Measurements from ENCODE around the gene NSUN6. TPM values are rescaled to one million over a fixed set of nuclear protein-coding genes. Genes with fewer than 3 reads are reported as not detected.

The NSUN6 gene
- total RNA-seq, 1 experiment from 2014 or later, result 29.0 TPM

DNA sequence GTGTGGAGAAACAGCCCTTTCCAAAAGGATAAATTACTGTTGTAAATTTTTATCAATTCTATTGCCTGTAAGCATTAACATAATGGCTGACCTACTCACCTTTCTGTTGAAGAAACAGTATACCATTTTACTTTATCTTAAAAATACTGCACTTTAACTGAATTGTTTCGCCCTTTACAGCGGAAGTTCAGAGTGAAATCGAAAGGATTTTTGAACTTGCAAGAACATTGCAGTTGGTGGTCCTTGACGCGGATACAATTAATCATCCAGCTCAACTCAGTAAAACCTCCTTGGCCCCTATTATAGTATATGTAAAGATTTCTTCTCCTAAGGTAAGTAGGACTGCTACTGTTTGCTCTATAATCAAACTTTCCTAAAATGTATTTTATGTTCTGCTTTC, 117.5 kb downstream of the NSUN6 start:
- Histone ChIP-seq H3K4me1 (ENCODE audit: low read length) (no peaks in the 10 kb centered on the region), H3K9me3 (ENCODE audit: low read length) (no peaks in the 10 kb centered on the region), H3K79me2 (ENCODE audit: low read length) (no peaks in the 10 kb centered on the region), H3K4me3 (ENCODE audit: low read length) (no peak overlapping the region), H3K4me2 (ENCODE audit: low read depth, low read length, poor library complexity, severe bottlenecking) (no peak overlapping the region), H4K20me1 (ENCODE audit: insufficient read depth, low read depth, low read length) (no peaks in the 10 kb centered on the region), H3K9me2 (replicated peaks; ENCODE audit: insufficient read depth, low read length) (no peaks in the 10 kb centered on the region), H3K9ac (ENCODE audit: low read length) (no peak overlapping the region), H3K36me3 (ENCODE audit: insufficient read depth, low read length) (peaks cover 12% of the 10 kb centered on the region), H3K27me3 (ENCODE audit: low read length) (no peaks in the 10 kb centered on the region), H3K27ac (ENCODE audit: low read length) (no peak overlapping the region), H2AFZ (ENCODE audit: low read length) (no peak overlapping the region)
- DNase-seq, result no peak

DNA sequence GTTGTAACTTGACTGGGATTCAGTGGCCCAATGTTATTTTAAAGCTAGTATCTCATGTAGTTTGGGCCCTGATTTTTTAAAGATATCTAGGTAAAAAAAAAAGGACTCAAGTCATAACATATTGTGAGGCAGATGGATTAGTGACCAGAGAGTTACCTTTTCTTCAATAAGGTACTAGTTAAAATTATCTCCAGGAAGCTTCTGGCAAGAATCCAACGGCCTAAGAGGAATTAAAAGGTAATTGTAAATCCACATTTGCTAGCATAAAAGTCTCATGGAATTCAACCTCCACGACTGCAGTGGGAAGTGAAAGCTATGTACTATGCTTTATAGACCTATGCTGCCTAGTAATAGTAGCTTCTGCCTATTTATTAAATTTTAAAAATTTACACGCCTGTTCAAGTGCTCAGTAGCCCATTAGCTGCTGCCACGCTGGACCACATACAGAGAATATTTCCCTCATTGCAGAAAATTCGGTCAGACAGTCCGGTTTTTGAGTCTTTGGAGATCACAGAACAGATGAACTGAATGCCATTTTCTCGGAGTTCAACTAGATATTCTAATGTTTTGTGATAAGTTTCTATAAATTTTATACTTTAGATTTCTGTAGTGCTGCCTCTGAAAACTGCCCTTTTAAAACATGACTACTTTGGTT, 118.4 kb downstream of the NSUN6 start:
- Histone ChIP-seq H3K4me3 (ENCODE audit: low read length) (no peak overlapping the region), H3K27ac (ENCODE audit: low read length) (no peak overlapping the region), H3K79me2 (ENCODE audit: low read length) (no peaks in the 10 kb centered on the region), H3K4me1 (ENCODE audit: low read length) (no peaks in the 10 kb centered on the region), H2AFZ (ENCODE audit: low read length) (no peak overlapping the region), H4K20me1 (ENCODE audit: insufficient read depth, low read depth, low read length) (no peaks in the 10 kb centered on the region), H3K27me3 (ENCODE audit: low read length) (no peaks in the 10 kb centered on the region), H3K4me2 (ENCODE audit: low read depth, low read length, poor library complexity, severe bottlenecking) (no peak overlapping the region), H3K36me3 (ENCODE audit: insufficient read depth, low read length) (peaks cover 12% of the 10 kb centered on the region), H3K9me2 (replicated peaks; ENCODE audit: insufficient read depth, low read length) (no peaks in the 10 kb centered on the region), H3K9ac (ENCODE audit: low read length) (no peak overlapping the region), H3K9me3 (ENCODE audit: low read length) (no peaks in the 10 kb centered on the region)
- no peak for DNase-seq

DNA sequence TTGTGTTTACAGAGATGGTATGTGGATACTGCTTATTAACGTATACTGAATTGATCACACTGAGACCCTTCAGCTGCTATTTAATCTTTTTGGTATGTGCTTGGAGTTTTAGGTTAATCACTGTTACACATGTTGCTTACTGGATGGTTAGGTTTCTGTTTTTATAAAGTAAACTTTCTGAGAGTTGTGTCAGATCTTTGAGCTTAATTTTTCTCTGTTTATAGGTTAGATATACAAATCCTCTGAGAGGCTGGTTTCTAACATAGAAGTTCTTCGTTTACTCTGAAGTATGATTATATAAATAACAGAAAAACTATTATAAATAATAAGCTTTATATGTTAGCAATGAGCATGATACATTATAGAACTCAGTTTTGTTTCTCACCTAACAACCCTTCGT, 123.1 kb downstream of the NSUN6 start:
- Histone ChIP-seq H3K4me3 (ENCODE audit: low read length) (no peak overlapping the region), H3K9ac (ENCODE audit: low read length) (no peak overlapping the region), H4K20me1 (ENCODE audit: insufficient read depth, low read depth, low read length) (no peaks in the 10 kb centered on the region), H3K9me2 (replicated peaks; ENCODE audit: insufficient read depth, low read length) (no peaks in the 10 kb centered on the region), H3K9me3 (ENCODE audit: low read length) (no peaks in the 10 kb centered on the region), H3K27me3 (ENCODE audit: low read length) (no peaks in the 10 kb centered on the region), H3K4me2 (ENCODE audit: low read depth, low read length, poor library complexity, severe bottlenecking) (no peak overlapping the region), H3K4me1 (ENCODE audit: low read length) (no peaks in the 10 kb centered on the region), H3K27ac (ENCODE audit: low read length) (no peak overlapping the region), H3K79me2 (ENCODE audit: low read length) (no peaks in the 10 kb centered on the region), H2AFZ (ENCODE audit: low read length) (no peak overlapping the region), H3K36me3 (ENCODE audit: insufficient read depth, low read length) (peaks cover 12% of the 10 kb centered on the region)
- DNase-seq, result no peak

DNA sequence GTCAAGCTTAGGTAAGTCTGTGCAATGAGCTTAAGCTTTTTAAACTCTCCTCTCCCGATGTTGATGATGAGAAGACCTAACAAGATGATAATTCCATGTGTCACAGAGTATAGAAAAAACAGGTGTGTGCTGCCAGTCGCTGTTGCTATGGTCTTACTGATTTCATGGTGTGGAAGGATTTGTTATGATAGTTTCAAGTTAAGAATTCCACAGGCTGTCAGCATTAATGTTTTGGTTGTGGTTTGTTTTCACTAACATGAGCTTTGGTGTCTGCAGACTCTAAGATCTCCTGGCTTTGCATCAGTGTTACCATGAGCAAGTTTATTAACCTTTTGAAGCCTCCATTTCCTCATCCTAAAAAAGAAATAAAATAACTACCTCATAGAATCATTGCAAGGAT, 123.7 kb downstream of the NSUN6 start:
- H3K4me2 ChIP-seq (ENCODE audit: low read depth, low read length, poor library complexity, severe bottlenecking), result no peak overlapping the region
- H3K4me3 ChIP-seq (ENCODE audit: low read length), result no peak overlapping the region
- H3K9ac ChIP-seq (ENCODE audit: low read length), result no peak overlapping the region
- no peaks in the 10 kb centered on the region for H3K27me3 ChIP-seq (ENCODE audit: low read length)
- H3K27ac ChIP-seq (ENCODE audit: low read length), result no peak overlapping the region
- no peaks in the 10 kb centered on the region for H3K9me2 ChIP-seq (replicated peaks; ENCODE audit: insufficient read depth, low read length)
- no peaks in the 10 kb centered on the region for H4K20me1 ChIP-seq (ENCODE audit: insufficient read depth, low read depth, low read length)
- H3K79me2 ChIP-seq (ENCODE audit: low read length), result no peaks in the 10 kb centered on the region
- H3K4me1 ChIP-seq (ENCODE audit: low read length), result no peaks in the 10 kb centered on the region
- no peak for DNase-seq
- no peak overlapping the region for H2AFZ ChIP-seq (ENCODE audit: low read length)
- peaks cover 12% of the 10 kb centered on the region for H3K36me3 ChIP-seq (ENCODE audit: insufficient read depth, low read length)
- H3K9me3 ChIP-seq (ENCODE audit: low read length), result no peaks in the 10 kb centered on the region

DNA sequence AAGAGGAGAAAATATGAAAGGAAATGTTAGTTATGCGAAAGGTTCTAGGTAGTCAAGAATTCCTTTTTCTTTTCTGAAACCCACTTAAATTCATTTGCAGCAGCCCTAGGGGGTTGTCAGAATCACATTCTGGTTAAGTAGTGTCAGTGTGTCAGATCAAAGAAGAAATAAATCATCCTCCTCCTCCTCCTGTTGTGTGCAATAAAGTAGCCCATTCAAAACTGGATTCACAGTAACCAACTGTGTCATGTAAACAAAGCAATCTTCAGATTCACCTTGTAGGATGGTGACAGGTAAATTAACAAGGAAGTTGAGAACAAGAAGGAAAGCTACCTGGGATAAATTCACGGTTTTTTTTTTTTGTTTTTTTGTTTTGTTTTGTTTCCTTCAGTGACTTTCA, 127.5 kb downstream of the NSUN6 start:
- H4K20me1 ChIP-seq (ENCODE audit: insufficient read depth, low read depth, low read length), result no peaks in the 10 kb centered on the region
- H3K9me2 ChIP-seq (replicated peaks; ENCODE audit: insufficient read depth, low read length), result peaks cover 5% of the 10 kb centered on the region; the same call in 1 of the 2 replicates
- no peaks in the 10 kb centered on the region for H3K4me1 ChIP-seq (ENCODE audit: low read length)
- H3K27me3 ChIP-seq (ENCODE audit: low read length), result no peaks in the 10 kb centered on the region
- no peaks in the 10 kb centered on the region; the same call in 1 of the 2 replicates for H3K36me3 ChIP-seq (ENCODE audit: insufficient read depth, low read length)
- H3K4me3 ChIP-seq (ENCODE audit: low read length), result no peak overlapping the region
- H3K9ac ChIP-seq (ENCODE audit: low read length), result no peak overlapping the region
- no peaks in the 10 kb centered on the region for H3K79me2 ChIP-seq (ENCODE audit: low read length)
- no peak overlapping the region for H2AFZ ChIP-seq (ENCODE audit: low read length)
- H3K4me2 ChIP-seq (ENCODE audit: low read depth, low read length, poor library complexity, severe bottlenecking), result no peak overlapping the region
- DNase-seq, result no peak
- H3K9me3 ChIP-seq (ENCODE audit: low read length), result no peaks in the 10 kb centered on the region
- H3K27ac ChIP-seq (ENCODE audit: low read length), result no peak overlapping the region

DNA sequence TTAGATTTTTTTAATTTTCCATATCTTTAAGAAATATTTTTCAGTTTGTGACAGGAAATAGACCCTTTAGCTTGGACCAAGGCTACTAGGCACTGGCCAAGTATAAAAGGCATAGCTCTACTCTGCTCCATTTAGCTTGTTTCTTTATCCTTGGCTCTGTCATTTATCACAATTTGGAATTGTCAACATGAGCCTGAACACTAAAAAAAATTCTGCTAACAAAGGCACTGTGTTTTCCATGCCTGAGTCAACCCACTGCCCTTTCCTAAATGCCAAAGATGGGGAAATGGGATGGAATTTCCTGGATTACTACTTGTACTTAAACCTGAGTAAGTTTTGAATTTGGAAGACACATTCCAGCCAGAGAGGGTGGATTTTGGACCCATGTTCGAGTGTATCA, 128.4 kb downstream of the NSUN6 start:
- no peaks in the 10 kb centered on the region for H3K4me1 ChIP-seq (ENCODE audit: low read length)
- no peak for DNase-seq
- peaks cover 5% of the 10 kb centered on the region; the same call in 1 of the 2 replicates for H3K9me2 ChIP-seq (replicated peaks; ENCODE audit: insufficient read depth, low read length)
- H3K9me3 ChIP-seq (ENCODE audit: low read length), result no peaks in the 10 kb centered on the region
- H3K9ac ChIP-seq (ENCODE audit: low read length), result no peak overlapping the region
- no peaks in the 10 kb centered on the region for H3K79me2 ChIP-seq (ENCODE audit: low read length)
- H3K27ac ChIP-seq (ENCODE audit: low read length), result no peak overlapping the region
- H3K36me3 ChIP-seq (ENCODE audit: insufficient read depth, low read length), result no peaks in the 10 kb centered on the region; the same call in 1 of the 2 replicates
- no peak overlapping the region for H3K4me3 ChIP-seq (ENCODE audit: low read length)
- H3K27me3 ChIP-seq (ENCODE audit: low read length), result no peaks in the 10 kb centered on the region
- H4K20me1 ChIP-seq (ENCODE audit: insufficient read depth, low read depth, low read length), result no peaks in the 10 kb centered on the region
- H3K4me2 ChIP-seq (ENCODE audit: low read depth, low read length, poor library complexity, severe bottlenecking), result no peak overlapping the region
- no peak overlapping the region for H2AFZ ChIP-seq (ENCODE audit: low read length)

DNA sequence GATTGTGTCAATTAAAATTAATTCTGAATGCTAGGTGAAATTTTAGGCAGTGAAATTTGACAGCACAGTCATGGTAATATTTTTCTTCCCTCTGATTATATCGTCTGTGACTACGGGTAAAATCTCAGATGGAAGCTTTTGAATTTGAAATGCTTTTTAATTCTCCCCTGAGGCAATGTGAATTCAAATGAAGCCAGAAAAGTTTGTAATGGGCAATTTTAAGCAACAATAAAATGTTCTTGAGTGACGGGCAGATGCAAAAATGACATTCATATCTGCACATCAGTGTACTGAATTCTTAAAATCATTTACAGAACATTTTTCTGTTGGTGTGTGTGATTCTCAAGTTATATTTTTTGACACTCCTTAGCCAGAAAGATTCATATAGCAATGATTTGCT, 134.5 kb downstream of the NSUN6 start:
- Histone ChIP-seq H3K4me3 (ENCODE audit: low read length) (no peak overlapping the region), H4K20me1 (ENCODE audit: insufficient read depth, low read depth, low read length) (no peaks in the 10 kb centered on the region), H3K79me2 (ENCODE audit: low read length) (no peaks in the 10 kb centered on the region), H2AFZ (ENCODE audit: low read length) (no peak overlapping the region), H3K27ac (ENCODE audit: low read length) (no peak overlapping the region), H3K9ac (ENCODE audit: low read length) (no peak overlapping the region), H3K4me2 (ENCODE audit: low read depth, low read length, poor library complexity, severe bottlenecking) (no peak overlapping the region), H3K27me3 (ENCODE audit: low read length) (no peaks in the 10 kb centered on the region), H3K36me3 (ENCODE audit: insufficient read depth, low read length) (0 out of 2 replicates have a peak, but pooled peaks cover 5% of the 10 kb centered on the region), H3K9me2 (replicated peaks; ENCODE audit: insufficient read depth, low read length) (peaks cover 5% of the 10 kb centered on the region; the same call in 1 of the 2 replicates), H3K4me1 (ENCODE audit: low read length) (no peaks in the 10 kb centered on the region), H3K9me3 (ENCODE audit: low read length) (no peaks in the 10 kb centered on the region)
- DNase-seq, result no peak

DNA sequence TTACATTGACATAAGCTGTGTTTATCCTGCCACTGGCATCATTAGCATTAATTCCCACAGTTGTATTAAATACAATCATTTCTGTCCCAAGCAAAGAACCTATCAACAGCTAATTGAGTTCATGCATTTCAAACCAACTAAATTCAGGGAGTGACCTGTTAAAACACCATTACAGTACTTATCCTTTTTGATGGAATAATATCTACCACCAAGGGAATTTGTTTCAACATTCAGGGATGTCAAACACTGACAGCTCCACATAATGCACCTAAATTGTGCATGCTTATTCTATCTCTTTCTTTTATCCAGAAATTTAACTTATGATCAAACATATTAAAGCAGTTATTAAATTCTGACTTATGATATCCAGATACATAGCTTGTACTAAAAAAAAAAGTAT, 136.8 kb downstream of the NSUN6 start:
- no peak for DNase-seq
- no peak overlapping the region for H2AFZ ChIP-seq (ENCODE audit: low read length)
- no peaks in the 10 kb centered on the region for H3K9me3 ChIP-seq (ENCODE audit: low read length)
- no peak overlapping the region for H3K4me3 ChIP-seq (ENCODE audit: low read length)
- no peaks in the 10 kb centered on the region for H3K4me1 ChIP-seq (ENCODE audit: low read length)
- H3K27me3 ChIP-seq (ENCODE audit: low read length), result no peaks in the 10 kb centered on the region
- no peak overlapping the region for H3K9ac ChIP-seq (ENCODE audit: low read length)
- no peaks in the 10 kb centered on the region for H3K9me2 ChIP-seq (replicated peaks; ENCODE audit: insufficient read depth, low read length)
- H3K79me2 ChIP-seq (ENCODE audit: low read length), result no peaks in the 10 kb centered on the region
- no peak overlapping the region for H3K4me2 ChIP-seq (ENCODE audit: low read depth, low read length, poor library complexity, severe bottlenecking)
- no peaks in the 10 kb centered on the region for H4K20me1 ChIP-seq (ENCODE audit: insufficient read depth, low read depth, low read length)
- no peak overlapping the region for H3K27ac ChIP-seq (ENCODE audit: low read length)
- H3K36me3 ChIP-seq (ENCODE audit: insufficient read depth, low read length), result 0 out of 2 replicates have a peak, but pooled peaks cover 5% of the 10 kb centered on the region
